Right atrium auricular region (tissue), 2 donors: ENCODE data around the gene RHAG. TPM values are rescaled to one million over a fixed set of nuclear protein-coding genes. Genes with fewer than 3 reads are reported as not detected.
"Not testable (repeated sequence)": the region's sequence is repeated elsewhere in the genome, so short reads cannot be mapped to it uniquely, and the experiment has no call there.

Experiments used
- DNase-seq: peaks from one replicate; pipeline ENCODE4 v3.0.0-alpha.2; 2019; ENCODE audit warnings: low spot score
- H3K27ac ChIP-seq, 2 donors: fragments of 200-600 bp; sonication (generic); 1 replicate in 1 of 2; 2 replicates in 1 of 2; pipeline ENCODE4 v1.5.1; 2016 to 2019
- H3K27me3 ChIP-seq, 2 donors: fragments of 200-600 bp; sonication (generic); one replicate each; pipeline versions ENCODE4 v1.5.1 to v1.6.0; 2017 to 2019
- H3K36me3 ChIP-seq: fragments of 200-600 bp; sonication (generic); one replicate; pipeline ENCODE4 v1.5.1; 2016
- H3K4me1 ChIP-seq, 2 donors: fragments of 200-600 bp; sonication (generic); one replicate each; pipeline versions ENCODE4 v1.5.1 to v1.6.0; 2017 to 2019
- H3K4me3 ChIP-seq, 2 donors: fragments of 200-600 bp; sonication (generic); 1 replicate in 1 of 2; 2 replicates in 1 of 2; pipeline ENCODE4 v1.5.1; 2017 to 2019; ENCODE audit warnings: mild to moderate bottlenecking in 1 of 2, moderate library complexity in 1 of 2
- H3K9me3 ChIP-seq, 2 donors: fragments of 200-600 bp; sonication (generic); one replicate each; pipeline ENCODE4 v1.5.1; 2019
- CTCF ChIP-seq, 2 donors: fragments of 200-600 bp; sonication (generic); IDR thresholded peaks; one replicate each; pipeline ENCODE4 v1.5.1; 2019; ENCODE audit warnings: antibody characterized with exemption in 2 of 2
- total RNA-seq, 2 donors: library from RNA; depleted of rRNA; stranded (reverse); fragments of >200 nt; gene quantifications; one replicate each; pipeline ENCODE4 v1.1.0, GENCODE V29; 2016

The RHAG gene
- total RNA-seq, 2 donors from 2014 or later, result 1.3 to 2.0 TPM

DNA sequence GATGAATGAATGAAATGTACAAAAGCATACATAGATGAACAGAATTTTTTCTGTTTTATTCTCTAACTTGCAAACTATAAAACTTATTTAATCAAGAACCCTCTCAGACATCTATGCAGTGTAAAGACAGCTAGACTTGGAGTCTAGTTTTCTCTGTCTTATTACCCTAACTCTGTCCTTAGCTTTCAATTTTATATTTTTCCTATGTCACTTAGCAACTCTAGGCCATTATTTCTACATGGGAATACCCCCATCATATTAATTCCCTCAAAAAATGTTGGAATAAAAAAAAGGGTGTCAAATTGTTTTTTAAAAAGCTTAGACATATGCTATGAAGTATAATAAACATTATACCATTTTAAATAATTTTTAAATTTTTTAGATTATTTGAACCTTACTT lies 1.2 kb downstream of the RHAG start:
- Histone ChIP-seq H3K9me3 (no peaks in the 10 kb centered on the region), H3K4me3 (no peak overlapping the region), H3K36me3 (no peaks in the 10 kb centered on the region), H3K4me1 (no peaks in the 10 kb centered on the region), H3K27ac (no peak overlapping the region), H3K27me3 (no peaks in the 10 kb centered on the region)
- TF ChIP-seq CTCF (IDR thresholded peaks at IDR 0.05), result no peak
- DNase-seq, result no peak

- no peak overlapping the region for H3K4me3 ChIP-seq
- H3K4me1 ChIP-seq, result no peaks in the 10 kb centered on the region
- H3K36me3 ChIP-seq, result no peaks in the 10 kb centered on the region
- no peaks in the 10 kb centered on the region for H3K27me3 ChIP-seq
- DNase-seq, result no peak
- no peaks in the 10 kb centered on the region for H3K9me3 ChIP-seq
- no peak overlapping the region for H3K27ac ChIP-seq
- TF ChIP-seq CTCF (IDR thresholded peaks at IDR 0.05), result no peak
Observed at GRCh38 chr6:49634836-49635218, 1.8 kb downstream of the RHAG start.

DNA sequence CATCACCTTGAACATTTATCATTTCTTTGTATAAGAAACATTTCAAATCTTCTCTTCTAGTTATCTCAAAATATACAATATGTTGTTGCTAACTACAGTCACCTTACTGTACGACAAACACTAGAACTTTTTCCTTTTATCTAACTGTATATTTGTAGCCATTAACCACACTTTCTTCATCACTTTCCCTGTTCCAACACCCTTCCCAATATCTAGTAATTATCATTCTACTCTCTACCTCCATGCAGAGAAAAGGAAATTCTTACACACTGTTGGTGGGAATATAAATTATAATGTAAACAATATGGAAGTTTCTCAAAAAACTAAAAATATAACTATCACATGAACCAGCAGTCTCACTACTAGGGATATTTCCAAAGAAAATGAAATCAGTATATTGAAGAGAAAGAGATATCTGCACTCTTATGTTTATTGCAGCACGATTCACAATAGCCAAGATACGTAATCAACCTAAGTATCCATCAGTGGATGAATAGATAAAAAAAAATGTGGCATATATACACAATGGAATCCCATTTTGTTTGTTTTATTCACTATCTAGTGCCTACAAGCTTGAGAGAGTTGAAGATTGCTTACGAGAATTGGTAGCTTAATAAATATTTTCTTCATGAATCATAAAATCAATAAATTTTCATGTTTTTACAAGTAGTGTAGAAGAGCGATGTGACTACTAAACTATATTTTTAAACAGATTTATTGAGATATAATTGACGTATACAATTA lies 2.4 kb downstream of the RHAG start:
- Histone ChIP-seq H3K9me3 (no peaks in the 10 kb centered on the region), H3K27ac (no peak overlapping the region), H3K4me3 (no peak overlapping the region), H3K36me3 (no peaks in the 10 kb centered on the region), H3K27me3 (no peaks in the 10 kb centered on the region), H3K4me1 (no peaks in the 10 kb centered on the region)
- TF ChIP-seq CTCF (IDR thresholded peaks at IDR 0.05), result no peak
- no peak for DNase-seq

DNA sequence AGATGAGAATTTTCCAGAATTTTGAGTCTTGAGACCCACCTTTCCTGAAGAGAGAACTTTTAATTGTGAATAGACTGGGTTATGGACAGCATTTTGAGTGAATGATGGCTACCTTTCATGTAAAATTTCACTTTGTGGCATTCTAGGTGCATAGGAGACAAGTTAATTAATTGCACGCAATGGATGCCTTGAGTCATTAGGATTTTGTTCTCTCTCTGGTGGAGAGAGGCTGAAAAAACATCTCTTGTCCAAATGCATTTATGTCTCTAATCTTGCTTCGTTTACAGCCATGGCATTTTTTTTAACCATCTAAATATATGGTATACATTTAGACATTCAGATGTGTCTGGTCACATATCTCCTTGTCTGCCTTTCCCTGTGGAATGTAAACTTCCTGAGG lies 3.1 kb downstream of the RHAG start:
- no peaks in the 10 kb centered on the region for H3K27me3 ChIP-seq
- no peak overlapping the region for H3K27ac ChIP-seq
- no peaks in the 10 kb centered on the region for H3K9me3 ChIP-seq
- no peaks in the 10 kb centered on the region for H3K4me1 ChIP-seq
- DNase-seq, result no peak
- TF ChIP-seq CTCF (IDR thresholded peaks at IDR 0.05), result no peak
- H3K4me3 ChIP-seq, result no peak overlapping the region
- no peaks in the 10 kb centered on the region for H3K36me3 ChIP-seq

GRCh38 chr6:49632727-49633126 lies 3.9 kb downstream of the RHAG start:
- no peaks in the 10 kb centered on the region for H3K36me3 ChIP-seq
- H3K4me1 ChIP-seq, result no peaks in the 10 kb centered on the region
- no peaks in the 10 kb centered on the region for H3K27me3 ChIP-seq
- TF ChIP-seq CTCF (IDR thresholded peaks at IDR 0.05), result no peak
- no peaks in the 10 kb centered on the region for H3K9me3 ChIP-seq
- no peak for DNase-seq
- no peak overlapping the region for H3K27ac ChIP-seq
- no peak overlapping the region for H3K4me3 ChIP-seq

- H3K4me1 ChIP-seq, H3K27me3 ChIP-seq, DNase-seq, H3K27ac ChIP-seq, H3K36me3 ChIP-seq, H3K9me3 ChIP-seq, H3K4me3 ChIP-seq: not testable (repeated sequence)
Observed at GRCh38 chr6:49629485-49630088, 7.1 kb downstream of the RHAG start.
